Mucosa of descending colon (tissue), 3 donors: ENCODE results near the gene CCNF. TPM values are rescaled to one million over a fixed set of nuclear protein-coding genes. Genes with fewer than 3 reads are reported as not detected.
A peak's percentile ranks its signal among the peaks of the same experiment; 100 is the strongest.
"Not testable (repeated sequence)": the region's sequence is repeated elsewhere in the genome, so short reads cannot be mapped to it uniquely, and the experiment has no call there.

Experiments
- ATAC-seq: fragments of 200-7000 bp; cut with Tn5 transposase; one replicate; pipeline ENCODE4 v1.9.1; 2020; ENCODE audit warnings: mild to moderate bottlenecking, moderate library complexity
- DNase-seq, 3 donors: peaks; one replicate each; pipeline ENCODE4 v3.0.0-alpha.2; 2020
- H3K36me3 ChIP-seq: fragments of 200-600 bp; one replicate; pipeline ENCODE4 v1.8.0; 2021; ENCODE audit warnings: low read depth, mild to moderate bottlenecking
- H3K4me1 ChIP-seq: fragments of 200-600 bp; one replicate; pipeline ENCODE4 v1.8.0; 2021; ENCODE audit warnings: low read depth, mild to moderate bottlenecking
- H3K4me3 ChIP-seq: fragments of 200-600 bp; one replicate; pipeline ENCODE4 v1.8.0; 2021; ENCODE audit warnings: mild to moderate bottlenecking
- H3K9me3 ChIP-seq: fragments of 200-600 bp; one replicate; pipeline ENCODE4 v1.8.0; 2021; ENCODE audit warnings: mild to moderate bottlenecking
- CTCF ChIP-seq: fragments of 200-600 bp; IDR thresholded peaks from one replicate; pipeline ENCODE4 v1.8.0; 2022; ENCODE audit warnings: antibody characterized with exemption, mild to moderate bottlenecking
- intact Hi-C, 2 donors: fragments of 100-400 bp; cut with DNase I in 1 of 2; cut with micrococcal nuclease in 1 of 2; formaldehyde crosslinking; loops; one replicate each; pipeline versions ENCODE4 v1.11.0 to v1.11.1; 2022; cut with DNase I, micrococcal nuclease
- total RNA-seq, 3 donors: library from RNA; stranded (reverse); fragmentation: NEBNext Ultra II Directional in 2 of 3; extraction: Animal tissue kit (Norgen Biotek cat#: 25700) in 2 of 3; gene quantifications; one replicate each; pipeline versions ENCODE4 v1.2.1 to v1.2.4, GENCODE V29; 2021 to 2023
- donor health status: DM: no; HTN: no; CAD: no; lungs with moderate emphysema.
- donor health status: DM: no; HTN: no; CAD: no.
- donor health status: DM: no; HTN: yes; CAD: no.

Gene CCNF
- total RNA-seq, 3 donors from 2014 or later = 3.4 to 12.7 (median 3.7) TPM

- intact Hi-C loops = no loop called here
- DNase-seq (peak in 1 of 3 donors; percentile 40), ATAC-seq (no peak)
- Histone ChIP-seq H3K4me3 (no peak overlapping the region), H3K9me3 (no peaks in the 10 kb centered on the region), H3K4me1 (no peaks in the 10 kb centered on the region), H3K36me3 (no peaks in the 10 kb centered on the region)
- no peak for TF ChIP-seq CTCF
Measured at GRCh38 chr16:2437032-2437790, 8.0 kb downstream of the CCNF start.

GRCh38 chr16:2438121-2438520 is 8.9 kb downstream of the CCNF start:
- DNase-seq = peak in 1 of 3 donors; percentile 40
- no peaks in the 10 kb centered on the region for H3K36me3 ChIP-seq
- TF ChIP-seq CTCF = no peak

GRCh38 chr16:2439598-2439997 is 10.4 kb downstream of the CCNF start:
- H3K36me3 ChIP-seq = no peaks in the 10 kb centered on the region
- H3K4me3 ChIP-seq = no peak overlapping the region
- DNase-seq (peak in 1 of 3 donors; percentile 28), ATAC-seq (no peak)
- H3K9me3 ChIP-seq = no peaks in the 10 kb centered on the region
- TF ChIP-seq CTCF = no peak
- no peaks in the 10 kb centered on the region for H3K4me1 ChIP-seq
- intact Hi-C loops = no loop called here

More at GRCh38 chr16:2438121-2438520, 8.9 kb downstream of the CCNF start:
- no peak for ATAC-seq
- Histone ChIP-seq H3K4me1 (no peaks in the 10 kb centered on the region), H3K9me3 (no peaks in the 10 kb centered on the region), H3K4me3 (no peak overlapping the region)
- intact Hi-C loops = no loop called here

GRCh38 chr16:2441143-2441804 is 12.0 kb downstream of the CCNF start:
- H3K9me3 ChIP-seq, ATAC-seq, H3K36me3 ChIP-seq, H3K4me3 ChIP-seq, H3K4me1 ChIP-seq: not testable (repeated sequence)
- DNase-seq = peak in 1 of 3 donors; percentile 17
- intact Hi-C loops = loop anchor here in 1 of 2 donors (10.0 kb wide), 1 partner anchor 46 kb away; no protein-coding TSS in a partner anchor

- H3K4me1 ChIP-seq = no peaks in the 10 kb centered on the region
- intact Hi-C loops = loop anchor here in 1 of 2 donors (10.0 kb wide), 1 partner anchor 49 kb away; no protein-coding TSS in a partner anchor
- H3K9me3 ChIP-seq = no peaks in the 10 kb centered on the region
- TF ChIP-seq CTCF = no peak
- DNase-seq = no peak
- H3K4me3 ChIP-seq = no peak overlapping the region
- H3K36me3 ChIP-seq = no peaks in the 10 kb centered on the region
- ATAC-seq = no peak
Measured at GRCh38 chr16:2443555-2443954, 14.3 kb downstream of the CCNF start.
